Right cardiac atrium (tissue), 5 donors: ENCODE results near the gene RNASEH2A. TPM values are rescaled to one million over a fixed set of nuclear protein-coding genes. Genes with fewer than 3 reads are reported as not detected.

Experiments
- ATAC-seq, 2 donors: fragments of 200-7000 bp; cut with Tn5 transposase; one replicate each; pipeline versions ENCODE4 v1.8.0 to v1.9.1; 2020; ENCODE audit warnings: moderate library complexity in 2 of 2, mild to moderate bottlenecking in 1 of 2
- DNase-seq, 3 donors: peaks; one replicate each; pipeline ENCODE4 v3.0.0-alpha.2; 2020
- H3K27ac ChIP-seq: one replicate; pipeline ENCODE4 v1.5.1; 2013; ENCODE audit warnings: mild to moderate bottlenecking, low read length, control low read depth, moderate library complexity
- H3K27me3 ChIP-seq: one replicate; pipeline ENCODE4 v1.6.1; 2013; ENCODE audit not compliant: control insufficient read depth, insufficient read depth
- H3K4me1 ChIP-seq: one replicate; pipeline ENCODE4 v1.6.1; 2013; ENCODE audit warnings: low read length; ENCODE audit not compliant: control insufficient read depth, insufficient read depth
- H3K4me3 ChIP-seq: one replicate; pipeline ENCODE4 v1.5.1; 2013; ENCODE audit warnings: low read length, control low read depth
- H3K9me3 ChIP-seq: one replicate; pipeline ENCODE4 v1.6.1; 2013; ENCODE audit warnings: low read length; ENCODE audit not compliant: control insufficient read depth
- WGBS: extraction: QIAGEN DNeasy Blood & Tissue Kit; methylation state at CpG from one replicate; pipeline ENCODE4 v1.1.7; 2013; 5-methylcytosine and 5-hydroxymethylcytosine counted together
- intact Hi-C, 4 donors: fragments of 100-400 bp; cut with DNase I; formaldehyde crosslinking; loops; one replicate each; pipeline versions ENCODE4 v1.11.0 to v1.14.0; 2022 to 2023
- polyA plus RNA-seq: library from polyadenylated mRNA; stranded (reverse); fragments of 200-250 nt; gene quantifications from one replicate; pipeline ENCODE4 v1.2.3, GENCODE V29; 2013
- total RNA-seq, 4 donors: library from RNA; stranded (reverse); fragmentation: NEBNext Ultra II Directional; extraction: Animal tissue kit (Norgen Biotek cat#: 25700); gene quantifications; one replicate each; pipeline ENCODE4 v1.2.1, GENCODE V29; 2021
- donor health status: healthy with polysubstance abuse.
- donor health status: DM: no; HTN: yes; CAD: no.
- donor health status: DM: no; HTN: no; CAD: no.
- donor health status: DM: no; HTN: yes; CAD: no; lungs with severe emphysema.
- donor health status: DM: yes; HTN: yes; CAD: no.

The RNASEH2A gene
- total and polyA plus RNA-seq, 5 donors: 2.6 to 4.6 (median 3.5) TPM

DNA sequence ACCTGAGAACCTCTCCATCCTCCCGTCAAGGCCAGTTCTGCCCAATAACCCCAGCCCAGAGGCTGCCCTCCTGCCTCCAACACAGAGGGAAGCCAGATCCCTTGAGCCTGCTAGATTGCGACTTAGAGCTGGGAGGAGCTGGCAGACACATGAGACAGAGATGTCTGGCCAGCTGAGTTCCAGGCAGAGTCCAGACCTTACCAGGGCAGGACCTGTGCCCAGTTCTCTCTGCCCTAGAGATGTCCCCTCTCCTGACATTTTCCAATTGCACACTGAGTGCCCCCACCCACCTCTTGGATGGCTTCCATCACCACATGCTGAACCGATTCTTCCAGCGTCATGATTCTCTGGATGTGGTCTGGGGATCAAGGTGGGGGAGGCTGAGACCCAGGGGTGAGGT is 34.1 kb upstream of the RNASEH2A start:
- DNase-seq: peak in 2 of 3 donors; percentile 45 to 53
- ATAC-seq: peak in 1 of 2 donors; percentile 11
- Histone ChIP-seq H3K4me1 (peaks cover 5% of the 10 kb centered on the region), H3K9me3 (no peaks in the 10 kb centered on the region), H3K27me3 (no peaks in the 10 kb centered on the region), H3K27ac (no peak overlapping the region), H3K4me3 (no peak overlapping the region)
- WGBS: 61% methylated on average over 4 of the region's 4 CpGs
- intact Hi-C loops: no loop called here

DNA sequence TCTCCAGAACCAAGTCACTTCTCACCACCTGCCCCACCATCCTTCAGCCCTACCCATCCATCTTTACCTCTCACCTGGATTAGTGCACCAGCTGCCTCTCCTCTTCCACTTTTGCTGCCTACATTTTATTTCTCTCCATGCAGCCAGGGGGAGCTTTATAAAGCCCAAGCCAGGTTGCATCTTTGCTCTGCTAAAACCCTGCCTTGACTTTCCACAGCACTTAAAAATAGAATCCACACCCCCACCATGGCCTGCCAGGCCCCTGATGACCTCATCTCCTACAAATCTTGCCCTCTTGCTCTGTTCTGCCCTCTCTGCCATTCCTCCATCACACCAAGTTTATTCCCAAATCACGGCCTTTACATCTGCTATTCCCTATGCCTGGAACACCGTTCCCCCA is 32.8 kb upstream of the RNASEH2A start:
- Histone ChIP-seq H3K4me1 (peaks cover 6% of the 10 kb centered on the region), H3K4me3 (no peak overlapping the region), H3K27ac (no peak overlapping the region), H3K9me3 (no peaks in the 10 kb centered on the region), H3K27me3 (no peaks in the 10 kb centered on the region)
- no peak for ATAC-seq
- intact Hi-C loops: no loop called here
- WGBS: 83% methylated on average over 2 of the region's 2 CpGs
- DNase-seq: no peak

DNA sequence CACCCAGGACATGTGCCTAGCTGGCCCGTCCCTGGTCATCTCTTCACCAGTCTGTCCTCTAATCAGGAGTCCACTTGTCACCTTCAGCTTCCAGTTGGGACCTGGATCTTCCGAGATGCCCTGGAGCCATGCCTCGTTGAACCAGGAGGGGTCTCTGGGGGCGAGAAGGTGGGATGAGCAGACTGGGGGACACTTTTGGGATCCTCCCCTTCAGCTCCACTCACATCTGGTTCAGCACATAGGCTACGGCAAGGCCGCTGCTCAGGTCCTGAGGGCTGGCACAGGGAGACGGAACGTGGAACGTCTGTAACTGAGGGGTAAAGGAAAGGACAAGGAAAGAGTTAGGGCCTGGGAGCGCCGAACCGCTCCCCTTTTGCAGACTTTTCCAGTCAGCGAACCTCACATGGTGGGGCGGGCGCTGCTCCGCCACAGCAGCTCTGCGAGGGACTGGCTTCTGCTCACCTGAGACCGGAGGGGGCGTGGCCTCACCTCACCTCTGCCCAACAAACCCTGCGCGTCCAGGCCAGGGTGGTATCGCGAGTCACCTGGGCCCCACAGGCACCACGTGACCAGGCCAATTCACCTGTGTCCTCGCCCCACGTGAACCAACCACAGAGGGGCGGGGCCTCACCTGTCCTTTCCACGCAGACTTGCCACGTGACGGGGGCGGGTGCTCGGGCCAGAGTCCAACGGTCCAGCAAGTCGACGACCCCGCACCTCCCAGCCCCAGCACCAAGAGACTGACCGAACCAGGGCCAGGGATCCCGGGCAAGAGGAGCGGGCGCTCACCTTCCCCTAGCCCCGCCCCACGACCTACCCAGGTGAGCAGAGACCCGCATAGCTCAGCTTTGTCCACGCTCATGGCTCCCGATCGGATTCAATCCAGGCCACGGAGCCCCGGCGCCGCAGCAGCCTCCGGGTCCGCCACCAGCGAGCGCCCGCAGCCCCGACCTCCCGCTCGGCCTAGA is 31.5 kb upstream of the RNASEH2A start, which contains the start of gene HOOK2:
HOOK2 (minus strand) TSS at position 965 of the 968 bp plus-strand sequence; CDS start at position 862, 103 bp downstream.
- peak within 1 kb of the TSS; percentile 64 for H3K27ac ChIP-seq
- H3K9me3 ChIP-seq: no peaks in the 10 kb centered on the region
- ATAC-seq (no peak), DNase-seq (peak in 2 of 3 donors; percentile 67 to 86)
- intact Hi-C loops: no loop called here
- H3K4me1 ChIP-seq: peaks cover 6% of the 10 kb centered on the region
- H3K27me3 ChIP-seq: no peaks in the 10 kb centered on the region
- WGBS: 18% methylated on average over 58 of the region's 58 CpGs
- peak within 1 kb of the TSS; percentile 60 for H3K4me3 ChIP-seq

DNA sequence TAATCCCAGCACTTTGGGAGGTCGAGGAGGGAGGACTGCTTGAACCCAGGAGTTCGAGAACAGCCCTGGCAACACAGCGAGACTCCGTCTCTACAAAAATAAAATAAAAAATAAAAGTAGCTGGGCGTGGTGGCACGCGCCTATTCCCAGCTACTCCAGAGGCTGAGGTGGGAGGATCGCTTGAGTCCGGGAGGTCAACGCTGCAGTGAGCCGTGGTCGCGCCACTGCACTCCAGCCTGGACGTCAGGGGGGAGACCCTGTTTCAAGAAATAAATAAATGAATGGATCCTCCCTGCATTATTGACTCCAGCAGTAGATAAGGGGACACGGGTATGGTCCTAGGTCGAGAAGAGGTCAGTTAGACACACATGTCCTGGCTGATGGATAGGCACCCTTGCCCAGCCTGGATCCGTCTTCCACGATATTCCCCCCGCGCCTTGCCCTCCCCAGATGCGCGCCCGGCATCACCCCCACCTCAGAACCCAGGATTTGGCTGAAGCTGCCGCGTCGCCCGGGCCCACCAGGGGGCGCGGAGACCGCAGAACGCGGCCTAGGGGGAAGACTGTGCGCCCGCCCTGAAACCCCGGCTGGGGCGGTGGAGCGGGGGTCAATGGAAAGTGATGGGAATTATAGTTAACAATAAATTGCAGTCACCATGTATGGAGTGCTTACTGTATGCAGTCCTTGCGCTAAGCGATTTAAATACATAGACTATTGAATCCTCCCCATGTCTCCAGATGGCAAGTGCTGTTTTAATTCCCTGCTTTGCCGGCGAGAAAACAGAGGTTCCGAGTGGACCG is 29.0 kb upstream of the RNASEH2A start:
- 11% methylated on average over 43 of the region's 43 CpGs for WGBS
- no peaks in the 10 kb centered on the region for H3K9me3 ChIP-seq
- DNase-seq (peak; percentile 86 to 94 (median 93)), ATAC-seq (peak; percentile 55 to 58)
- intact Hi-C loops: loop anchor here in 2 of 4 donors (2.0 kb wide), 2 partner anchors 17 to 19 kb away; no protein-coding TSS in a partner anchor
- H3K27ac ChIP-seq: peak overlapping the region; percentile 65
- no peaks in the 10 kb centered on the region for H3K27me3 ChIP-seq
- H3K4me1 ChIP-seq: peaks cover 6% of the 10 kb centered on the region
- peak overlapping the region; percentile 59 for H3K4me3 ChIP-seq

DNA sequence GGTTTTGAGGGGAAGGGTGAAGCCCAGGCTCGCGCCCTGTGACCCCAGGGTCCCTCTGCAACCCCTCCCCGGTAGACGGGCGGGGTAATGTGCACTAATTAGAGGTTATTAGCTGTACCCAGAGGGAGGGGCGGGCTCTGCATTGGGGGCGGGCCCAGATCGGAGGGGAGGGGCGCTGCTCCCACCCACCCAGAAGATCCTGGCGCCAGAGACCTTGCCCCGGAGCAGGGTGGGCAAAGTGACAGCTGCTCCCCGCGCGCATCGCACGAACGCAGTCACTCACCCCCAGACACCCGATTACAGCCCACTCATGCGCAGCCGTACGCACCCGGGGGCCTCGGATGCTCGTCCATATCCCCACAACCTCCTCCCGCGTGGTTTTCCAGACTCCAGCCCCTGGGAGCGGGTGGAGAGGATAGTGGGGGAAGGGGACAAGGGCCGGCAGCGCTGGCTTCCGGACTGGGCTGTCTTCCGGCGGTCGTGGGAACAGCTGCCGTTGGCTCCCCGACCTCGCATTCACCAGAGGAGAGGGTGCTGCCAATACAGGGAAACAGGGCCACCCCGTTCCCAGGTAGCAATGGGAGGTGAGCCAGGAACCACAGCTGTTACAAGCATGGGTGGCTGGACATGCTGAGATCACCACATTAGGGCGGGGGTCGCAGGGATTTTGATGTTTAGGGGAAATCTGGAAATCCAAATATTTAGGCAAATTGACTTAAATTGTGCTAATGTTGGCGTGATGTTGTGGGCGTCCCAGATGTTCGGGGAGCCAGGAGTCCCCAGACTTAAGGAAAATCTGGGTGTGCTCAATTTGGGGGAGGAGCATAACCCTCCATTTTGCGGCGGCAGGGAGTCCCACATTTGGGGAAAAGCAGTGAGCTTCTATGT is 28.1 kb upstream of the RNASEH2A start:
- intact Hi-C loops: loop anchor here in 1 of 4 donors (2.0 kb wide), 1 partner anchor 17 kb away; no protein-coding TSS in a partner anchor
- ATAC-seq (peak; percentile 42 to 58), DNase-seq (peak; percentile 85 to 92 (median 90))
- Histone ChIP-seq H3K4me3 (peak overlapping the region; percentile 59), H3K27ac (peak overlapping the region; percentile 65), H3K27me3 (no peaks in the 10 kb centered on the region), H3K9me3 (no peaks in the 10 kb centered on the region), H3K4me1 (peaks cover 6% of the 10 kb centered on the region)
- 2% methylated on average over 44 of the region's 44 CpGs for WGBS

DNA sequence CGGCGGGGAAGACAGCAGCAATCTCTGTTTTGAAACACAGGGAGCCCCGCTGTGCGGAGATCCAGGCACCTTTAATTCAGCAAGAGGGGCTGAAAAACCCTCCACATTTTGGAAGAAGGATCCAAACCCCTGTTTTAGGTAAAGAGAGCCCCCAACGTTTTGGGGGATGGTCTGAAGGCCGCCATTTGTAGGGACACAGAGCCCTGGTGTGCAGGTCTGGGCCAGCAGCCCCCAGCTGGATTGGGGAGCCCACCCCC is 27.6 kb upstream of the RNASEH2A start:
- Histone ChIP-seq H3K27ac (peak overlapping the region; percentile 65), H3K4me3 (peak overlapping the region; percentile 59), H3K4me1 (peaks cover 6% of the 10 kb centered on the region), H3K27me3 (no peaks in the 10 kb centered on the region), H3K9me3 (no peaks in the 10 kb centered on the region)
- ATAC-seq: no peak
- intact Hi-C loops: loop anchor here in 1 of 4 donors (2.0 kb wide), 1 partner anchor 16 kb away; no protein-coding TSS in a partner anchor
- DNase-seq: no peak
- 33% methylated on average over 6 of the region's 6 CpGs for WGBS

DNA sequence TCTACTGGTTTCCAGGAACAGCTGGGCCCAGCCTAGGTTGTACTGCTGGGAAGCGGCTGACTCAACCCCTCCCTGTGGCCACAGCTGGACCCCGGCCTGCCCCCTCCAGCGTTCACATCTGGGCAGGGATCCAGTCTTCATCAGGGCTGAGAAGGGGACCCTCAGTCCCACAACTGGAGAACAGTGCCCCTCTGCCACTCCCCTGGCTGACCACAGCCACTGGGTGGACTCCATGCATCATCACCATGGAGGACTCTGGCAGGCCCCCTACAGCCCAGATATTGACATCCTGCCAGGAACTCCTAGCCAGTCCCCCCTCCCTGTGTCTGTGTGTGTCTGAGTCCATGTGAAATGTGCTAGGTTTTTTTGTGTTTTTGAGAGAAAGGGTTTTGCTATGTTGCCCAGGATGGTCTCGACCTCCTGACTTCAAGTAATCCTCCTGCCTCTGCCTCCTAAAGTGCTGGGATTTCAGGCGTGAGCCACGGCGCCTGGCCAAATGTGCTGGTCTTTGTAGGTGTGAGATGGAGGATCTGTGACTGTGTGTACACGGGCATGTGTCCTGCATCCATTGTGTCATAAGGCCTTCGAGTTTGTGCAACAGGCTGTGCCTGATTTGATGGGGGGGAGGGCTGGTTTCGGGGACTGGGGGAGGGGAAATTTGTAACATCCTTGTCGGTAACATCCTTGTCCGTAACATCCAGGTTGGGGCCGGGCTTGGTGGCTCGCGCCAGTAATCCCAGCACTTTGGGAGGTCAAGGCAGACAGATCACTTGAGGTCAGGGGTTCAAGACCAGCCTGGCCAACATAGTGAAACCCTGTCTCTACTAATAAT is 27.0 kb upstream of the RNASEH2A start:
- ATAC-seq (peak; percentile 31 to 41), DNase-seq (peak; percentile 89 to 90 (median 89))
- H3K27me3 ChIP-seq: no peaks in the 10 kb centered on the region
- H3K4me1 ChIP-seq: peaks cover 8% of the 10 kb centered on the region
- no peaks in the 10 kb centered on the region for H3K9me3 ChIP-seq
- H3K27ac ChIP-seq: peak overlapping the region; percentile 65
- 44% methylated on average over 15 of the region's 15 CpGs for WGBS
- intact Hi-C loops: loop anchor here in 1 of 4 donors (2.0 kb wide), 1 partner anchor 15 kb away; no protein-coding TSS in a partner anchor
- H3K4me3 ChIP-seq: no peak overlapping the region

DNA sequence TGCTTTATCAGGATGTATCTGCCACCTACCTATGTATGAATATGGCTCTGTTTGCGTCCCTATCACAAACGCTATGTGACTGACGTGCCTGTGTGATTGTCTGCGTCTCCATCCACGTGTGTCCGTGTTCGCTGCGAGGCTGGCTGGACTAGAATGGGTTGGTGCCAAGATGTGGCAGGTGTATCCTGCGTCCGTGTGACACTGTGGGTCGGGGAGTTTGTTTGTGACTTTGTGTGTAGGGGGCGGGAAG is 24.3 kb upstream of the RNASEH2A start:
- intact Hi-C loops: no loop called here
- DNase-seq: no peak
- H3K27me3 ChIP-seq: no peaks in the 10 kb centered on the region
- peak overlapping the region; percentile 95 for H3K27ac ChIP-seq
- no peaks in the 10 kb centered on the region for H3K9me3 ChIP-seq
- 1% methylated on average over 12 of the region's 12 CpGs for WGBS
- H3K4me1 ChIP-seq: peaks cover 4% of the 10 kb centered on the region
- peak overlapping the region; percentile 38 for H3K4me3 ChIP-seq
- ATAC-seq: no peak

DNA sequence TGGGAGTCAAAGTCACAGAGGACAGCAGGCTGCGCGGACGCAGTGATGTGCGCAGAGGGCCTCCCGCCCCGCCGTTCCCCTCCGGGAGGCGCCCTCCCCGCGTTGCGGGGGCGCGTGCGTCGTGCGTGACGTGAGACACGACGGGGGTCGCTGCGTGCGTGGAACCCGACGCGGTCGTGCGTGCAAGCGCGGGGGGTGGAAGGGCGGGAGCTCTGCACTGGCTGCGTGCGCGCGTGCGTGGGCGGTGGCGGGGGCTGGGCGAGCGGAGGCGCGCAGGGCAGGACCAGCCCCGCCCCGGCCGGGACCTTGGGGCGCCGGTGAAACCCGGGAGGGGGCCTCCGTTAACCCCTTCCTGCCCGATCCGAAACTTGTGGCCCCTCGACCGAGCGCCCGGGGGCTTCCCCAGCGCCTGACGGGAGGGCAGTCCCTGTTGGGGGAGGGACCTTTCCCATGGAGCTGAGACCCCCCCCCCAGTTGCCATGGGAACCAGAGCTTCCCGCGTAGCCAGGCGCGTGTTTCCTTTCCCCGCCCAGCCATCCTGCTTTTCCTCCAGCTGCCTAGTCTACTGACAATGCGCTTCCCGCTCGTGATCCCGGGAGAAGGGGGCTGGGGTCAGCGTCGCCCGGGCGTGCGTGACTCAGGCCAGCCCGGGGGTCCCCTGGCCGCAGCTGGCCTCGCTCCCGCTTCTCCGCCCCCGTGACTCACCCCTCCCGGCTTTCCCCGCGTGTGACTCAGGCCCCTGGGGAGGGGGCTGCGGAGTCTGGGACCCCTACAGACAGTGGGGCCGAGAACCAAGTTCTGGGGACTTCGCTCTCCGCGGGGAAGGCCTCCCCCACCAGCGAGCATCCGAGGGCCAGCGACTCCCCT is 23.7 kb upstream of the RNASEH2A start:
- Histone ChIP-seq H3K4me1 (peaks cover 2% of the 10 kb centered on the region), H3K9me3 (no peaks in the 10 kb centered on the region), H3K27me3 (no peaks in the 10 kb centered on the region), H3K4me3 (peak overlapping the region; percentile 38), H3K27ac (peak overlapping the region; percentile 95)
- DNase-seq: peak; percentile 95 to 98 (median 97)
- intact Hi-C loops: no loop called here
- WGBS: 1% methylated on average over 88 of the region's 88 CpGs
- peak; percentile 73 to 75 for ATAC-seq
